Measurements from ENCODE around the gene PNPLA6.

The PNPLA6 gene

GRCh38 chr19:7595466-7596133 is 60.1 kb downstream of the PNPLA6 start, which contains the start of gene CAMSAP3:
Gene CAMSAP3, plus strand, starts transcription at chr19:7595863. Its CDS starts 140 bp downstream, at chr19:7596003.
- Histone ChIP-seq H3K27me3 (peaks cover 75% of the 10 kb centered on the region), H3K9me3 (no peaks in the 10 kb centered on the region), H3K27ac (no peak within 1 kb of the TSS), H3K4me3 (ENCODE audit: low read depth in 1 of 2, low read length in 1 of 2) (no peak within 1 kb of the TSS), H3K36me3 (no peaks in the 10 kb centered on the region), H3K4me1 (ENCODE audit: control insufficient read depth in 1 of 2, insufficient read depth in 1 of 2, low read depth in 1 of 2, low read length in 1 of 2) (peaks cover 0 to 4% of the 10 kb centered on the region in 2 experiments)
- TF ChIP-seq CTCF (IDR thresholded peaks at IDR 0.05), result no peak

- Histone ChIP-seq H3K27ac (no peak overlapping the region), H3K4me3 (ENCODE audit: low read depth in 1 of 2, low read length in 1 of 2) (no peak overlapping the region), H3K9me3 (no peaks in the 10 kb centered on the region), H3K27me3 (peaks cover 69% of the 10 kb centered on the region), H3K4me1 (ENCODE audit: control insufficient read depth in 1 of 2, insufficient read depth in 1 of 2, low read depth in 1 of 2, low read length in 1 of 2) (peaks cover 0 to 4% of the 10 kb centered on the region in 2 experiments), H3K36me3 (no peaks in the 10 kb centered on the region)
- no peak for TF ChIP-seq CTCF (IDR thresholded peaks at IDR 0.05)
Observed at GRCh38 chr19:7596211-7596937, 60.9 kb downstream of the PNPLA6 start.

- Histone ChIP-seq H3K27me3 (peaks cover 75% of the 10 kb centered on the region), H3K4me3 (ENCODE audit: low read depth in 1 of 2, low read length in 1 of 2) (no peak overlapping the region), H3K36me3 (no peaks in the 10 kb centered on the region), H3K4me1 (ENCODE audit: control insufficient read depth in 1 of 2, insufficient read depth in 1 of 2, low read depth in 1 of 2, low read length in 1 of 2) (peaks cover 0 to 4% of the 10 kb centered on the region in 2 experiments), H3K9me3 (no peaks in the 10 kb centered on the region), H3K27ac (no peak overlapping the region)
- TF ChIP-seq CTCF (IDR thresholded peaks at IDR 0.05), result no peak
Observed at GRCh38 chr19:7597689-7598088, 62.2 kb downstream of the PNPLA6 start.

GRCh38 chr19:7598180-7598579 is 62.7 kb downstream of the PNPLA6 start:
- peaks cover 75% of the 10 kb centered on the region for H3K27me3 ChIP-seq
- no peak for TF ChIP-seq CTCF (IDR thresholded peaks at IDR 0.05)
- H3K36me3 ChIP-seq, result no peaks in the 10 kb centered on the region
- no peaks in the 10 kb centered on the region for H3K9me3 ChIP-seq
- no peak overlapping the region for H3K27ac ChIP-seq
- H3K4me1 ChIP-seq (ENCODE audit: control insufficient read depth in 1 of 2, insufficient read depth in 1 of 2, low read depth in 1 of 2, low read length in 1 of 2), result peaks cover 0 to 4% of the 10 kb centered on the region in 2 experiments
- H3K4me3 ChIP-seq (ENCODE audit: low read depth in 1 of 2, low read length in 1 of 2), result no peak overlapping the region

- peaks cover 0 to 4% of the 10 kb centered on the region in 2 experiments for H3K4me1 ChIP-seq (ENCODE audit: control insufficient read depth in 1 of 2, insufficient read depth in 1 of 2, low read depth in 1 of 2, low read length in 1 of 2)
- H3K27me3 ChIP-seq, result peaks cover 69% of the 10 kb centered on the region
- H3K9me3 ChIP-seq, result no peaks in the 10 kb centered on the region
- no peak overlapping the region for H3K27ac ChIP-seq
- H3K36me3 ChIP-seq, result no peaks in the 10 kb centered on the region
- TF ChIP-seq CTCF (IDR thresholded peaks at IDR 0.05), result no peak
- no peak overlapping the region for H3K4me3 ChIP-seq (ENCODE audit: low read depth in 1 of 2, low read length in 1 of 2)
Observed at GRCh38 chr19:7600721-7601120, 65.2 kb downstream of the PNPLA6 start.

All from neutrophil (primary cell).